HG03457 (cell line): ENCODE data around the gene TOM1L2.
"Not testable (repeated sequence)": the region's sequence is repeated elsewhere in the genome, so short reads cannot be mapped to it uniquely, and the experiment has no call there.

Experiments used
- ATAC-seq: cut with Tn5 transposase; IDR thresholded peaks from one replicate; pipeline ENCODE4 v1.9.1; 2021; ENCODE audit warnings: moderate number of reproducible peaks; ENCODE audit not compliant: unreplicated experiment

Gene TOM1L2

GRCh38 chr17:17971431-17972125, 622 bp downstream of the TOM1L2 start:
- ATAC-seq = no peak

GRCh38 chr17:17970699-17971430, 1.3 kb downstream of the TOM1L2 start:
- ATAC-seq = no peak

- ATAC-seq = no peak
Measured at GRCh38 chr17:17966399-17966798, 5.8 kb downstream of the TOM1L2 start.

GRCh38 chr17:17965152-17965721, 7.0 kb downstream of the TOM1L2 start:
- ATAC-seq = no peak

- no peak for ATAC-seq
Measured at GRCh38 chr17:17964710-17965109, 7.5 kb downstream of the TOM1L2 start.

GRCh38 chr17:17963694-17964436, 8.3 kb downstream of the TOM1L2 start:
- ATAC-seq = no peak

- no peak for ATAC-seq
Measured at GRCh38 chr17:17963066-17963465, 9.1 kb downstream of the TOM1L2 start.

- no peak for ATAC-seq
Measured at GRCh38 chr17:17960500-17961030, 11.6 kb downstream of the TOM1L2 start.

- ATAC-seq = no peak
Measured at GRCh38 chr17:17959520-17960361, 12.5 kb downstream of the TOM1L2 start.

- no peak for ATAC-seq
Measured at GRCh38 chr17:17958982-17959381, 13.2 kb downstream of the TOM1L2 start.

- ATAC-seq = no peak
Measured at GRCh38 chr17:17957584-17957916, 14.7 kb downstream of the TOM1L2 start.

GRCh38 chr17:17955790-17956341, 16.3 kb downstream of the TOM1L2 start:
- not testable (repeated sequence) for ATAC-seq

GRCh38 chr17:17954079-17954478, 18.1 kb downstream of the TOM1L2 start:
- ATAC-seq = no peak

- no peak for ATAC-seq
Measured at GRCh38 chr17:17952691-17953090, 19.5 kb downstream of the TOM1L2 start.

- no peak for ATAC-seq
Measured at GRCh38 chr17:17951524-17951923, 20.7 kb downstream of the TOM1L2 start.

- ATAC-seq = no peak
Measured at GRCh38 chr17:17950806-17951205, 21.4 kb downstream of the TOM1L2 start.

GRCh38 chr17:17950347-17950746, 21.9 kb downstream of the TOM1L2 start:
- ATAC-seq = no peak

- ATAC-seq = no peak
Measured at GRCh38 chr17:17947966-17948365, 24.2 kb downstream of the TOM1L2 start.

- ATAC-seq = no peak
Measured at GRCh38 chr17:17947309-17947708, 24.9 kb downstream of the TOM1L2 start.

GRCh38 chr17:17946093-17946492, 26.1 kb downstream of the TOM1L2 start:
- no peak for ATAC-seq
